HepG2 (cell line): ENCODE measurements around the gene C16orf95. TPM values are rescaled to one million over a fixed set of nuclear protein-coding genes. Genes with fewer than 3 reads are reported as not detected.

Source experiments
- AGO1 ChIP-seq: fragments of 200-400 bp; formaldehyde crosslinking; IDR thresholded peaks from 2 replicates; pipeline ENCODE4 v1.6.1; 2017; ENCODE audit warnings: mild to moderate bottlenecking, low read depth, low read length, moderate library complexity; ENCODE audit not compliant: poor library complexity, severe bottlenecking
- AGO2 ChIP-seq: fragments of 200-400 bp; formaldehyde crosslinking; optimal IDR thresholded peaks from 2 replicates; pipeline ENCODE3; 2017; ENCODE audit warnings: mild to moderate bottlenecking, low read depth, low read length, moderate library complexity
- GABPB1 ChIP-seq: IDR thresholded peaks from 2 replicates; pipeline ENCODE4 v1.6.1; 2016; ENCODE audit warnings: mild to moderate bottlenecking, missing genetic modification reagents, moderate library complexity, missing compliant biosample characterization
- PHF20 ChIP-seq: sonication (generic); formaldehyde crosslinking; IDR thresholded peaks from 2 replicates; pipeline ENCODE4 v1.5.0; 2020; ENCODE audit warnings: mild to moderate bottlenecking, missing genetic modification reagents
- POLR2G ChIP-seq: fragments of 200-400 bp; formaldehyde crosslinking; IDR thresholded peaks from 2 replicates; pipeline ENCODE4 v1.6.1; 2018; ENCODE audit warnings: mild to moderate bottlenecking, low read depth, low read length, moderate library complexity
- ZBTB7A ChIP-seq: sonication (generic); formaldehyde crosslinking; IDR thresholded peaks from 2 replicates; pipeline ENCODE4 v1.8.0; 2022; ENCODE audit warnings: mild to moderate bottlenecking, missing genetic modification reagents
- ZFP36 ChIP-seq: fragments of 150-350 bp; IDR thresholded peaks from 2 replicates; pipeline ENCODE4 v1.6.1; 2018; ENCODE audit warnings: borderline replicate concordance, low read length, low read depth; ENCODE audit not compliant: partially characterized antibody
- ZKSCAN1 ChIP-seq: fragments of 150-350 bp; IDR thresholded peaks from 2 replicates; pipeline ENCODE4 v1.6.1; 2014; ENCODE audit warnings: low read length
- ZNF484 ChIP-seq: sonication (generic); formaldehyde crosslinking; IDR thresholded peaks from 2 replicates; pipeline ENCODE4 v1.5.1; 2020; ENCODE audit warnings: mild to moderate bottlenecking, low read depth, missing genetic modification reagents, borderline replicate concordance
- polyA plus RNA-seq, 8 experiments: library from polyadenylated mRNA; depleted of rRNA in 3 of 8; stranded (reverse) in 7 of 8; unstranded in 1 of 8; fragments of >200 nt; fragmentation: Illumina TruSeq in 4 of 8; extraction: Trizol in 4 of 8; gene quantifications; 2 replicates each; pipeline versions ENCODE4 v1.2.1 to v1.2.3, GENCODE V29; 2011 to 2016; ENCODE audit warnings: low read depth in 4 of 8, missing spikeins in 1 of 8, mixed read lengths in 1 of 8; ENCODE audit not compliant: insufficient read depth in 1 of 8
- total RNA-seq, 5 experiments: library from RNA; depleted of rRNA; stranded (reverse); fragments of >200 nt; fragmentation: Illumina TruSeq; extraction: Trizol; gene quantifications; 2 replicates each; pipeline ENCODE4 v1.2.3, GENCODE V29; 2016; ENCODE audit warnings: low read depth in 1 of 5
- TF ChIP-seq, protein P1 (sequence below): sonication (generic); formaldehyde crosslinking; IDR thresholded peaks from 2 replicates; pipeline ENCODE4 v1.5.1; 2020; ENCODE audit warnings: mild to moderate bottlenecking, missing genetic modification reagents, moderate library complexity
- TF ChIP-seq, protein P2 (sequence below): IDR thresholded peaks from 2 replicates; pipeline ENCODE4 v1.6.1; 2016; ENCODE audit warnings: missing biosample characterization, missing genetic modification reagents, low read depth
- TF ChIP-seq, protein P3 (sequence below): sonication (generic); formaldehyde crosslinking; IDR thresholded peaks from 2 replicates; pipeline ENCODE4 v1.5.0; 2020; ENCODE audit warnings: missing genetic modification reagents
- TF ChIP-seq, protein P4 (sequence below): sonication (generic); formaldehyde crosslinking; IDR thresholded peaks from 2 replicates; pipeline ENCODE4 v1.8.0; 2022; ENCODE audit warnings: mild to moderate bottlenecking, missing genetic modification reagents, moderate library complexity

The C16orf95 gene
- total and polyA plus RNA-seq, 2 of the 13 experiments (the other 11 are each of a cell fraction or from before 2014, with no cell fraction given) = 2.8 to 8.6 TPM

DNA sequence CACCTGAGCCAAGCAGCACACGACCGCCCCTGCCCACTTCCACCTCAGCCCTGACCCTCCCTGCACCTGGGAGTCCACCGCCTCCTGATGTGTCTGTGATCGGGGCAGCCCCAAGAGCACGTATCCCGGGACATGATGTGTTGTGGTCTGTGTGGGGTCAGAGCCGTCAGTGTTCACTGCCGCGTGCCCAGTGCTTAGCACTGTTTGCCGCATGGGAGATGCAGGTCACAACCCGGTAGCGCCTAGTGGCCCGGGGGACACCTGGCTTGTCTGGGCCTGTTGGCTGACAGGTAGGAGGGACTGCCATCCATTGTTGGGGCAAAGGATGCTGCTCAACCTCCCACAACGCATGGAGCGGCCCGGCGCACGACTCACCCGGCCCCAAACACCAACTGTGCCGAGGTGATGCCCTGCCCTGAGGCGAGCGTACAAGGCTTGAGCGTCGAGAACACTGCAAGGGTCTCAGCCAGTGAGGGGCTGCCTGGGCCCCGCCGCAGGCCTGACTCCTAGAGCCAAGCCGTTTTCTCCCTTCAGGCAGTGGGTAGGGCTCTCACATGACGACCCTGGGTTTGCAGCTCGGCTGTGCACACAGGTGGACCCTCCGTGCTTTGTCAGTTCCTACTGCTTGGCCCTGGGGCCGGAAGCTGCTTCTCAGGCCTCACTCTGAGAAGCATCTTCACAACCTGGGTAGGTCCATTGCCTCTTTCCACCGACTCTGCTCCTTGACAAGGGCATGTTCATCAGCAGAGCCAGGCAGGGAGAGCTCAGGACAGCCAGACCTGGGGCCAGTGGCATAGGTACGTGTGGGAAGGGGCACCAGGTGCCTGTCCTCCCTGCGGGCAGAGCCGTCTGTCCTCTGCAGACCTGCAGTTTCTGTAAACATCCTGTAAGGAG is 5.9 kb upstream of the C16orf95 start (continued):
- TF ChIP-seq, protein P1, sequence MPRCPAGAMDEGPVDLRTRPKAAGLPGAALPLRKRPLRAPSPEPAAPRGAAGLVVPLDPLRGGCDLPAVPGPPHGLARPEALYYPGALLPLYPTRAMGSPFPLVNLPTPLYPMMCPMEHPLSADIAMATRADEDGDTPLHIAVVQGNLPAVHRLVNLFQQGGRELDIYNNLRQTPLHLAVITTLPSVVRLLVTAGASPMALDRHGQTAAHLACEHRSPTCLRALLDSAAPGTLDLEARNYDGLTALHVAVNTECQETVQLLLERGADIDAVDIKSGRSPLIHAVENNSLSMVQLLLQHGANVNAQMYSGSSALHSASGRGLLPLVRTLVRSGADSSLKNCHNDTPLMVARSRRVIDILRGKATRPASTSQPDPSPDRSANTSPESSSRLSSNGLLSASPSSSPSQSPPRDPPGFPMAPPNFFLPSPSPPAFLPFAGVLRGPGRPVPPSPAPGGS (CRISPR knock-in tag) = no peak
- TF ChIP-seq GABPB1 (CRISPR knock-in tag) = peak; percentile 8; the same call in 1 of the 2 replicates
- TF ChIP-seq PHF20 (CRISPR knock-in tag) = 0 out of 2 replicates have a peak, but pooled peaks have one; percentile 19
- 0 out of 2 replicates have a peak, but pooled peaks have one; percentile 16 for TF ChIP-seq ZBTB7A (CRISPR knock-in tag)
- TF ChIP-seq, protein P2, sequence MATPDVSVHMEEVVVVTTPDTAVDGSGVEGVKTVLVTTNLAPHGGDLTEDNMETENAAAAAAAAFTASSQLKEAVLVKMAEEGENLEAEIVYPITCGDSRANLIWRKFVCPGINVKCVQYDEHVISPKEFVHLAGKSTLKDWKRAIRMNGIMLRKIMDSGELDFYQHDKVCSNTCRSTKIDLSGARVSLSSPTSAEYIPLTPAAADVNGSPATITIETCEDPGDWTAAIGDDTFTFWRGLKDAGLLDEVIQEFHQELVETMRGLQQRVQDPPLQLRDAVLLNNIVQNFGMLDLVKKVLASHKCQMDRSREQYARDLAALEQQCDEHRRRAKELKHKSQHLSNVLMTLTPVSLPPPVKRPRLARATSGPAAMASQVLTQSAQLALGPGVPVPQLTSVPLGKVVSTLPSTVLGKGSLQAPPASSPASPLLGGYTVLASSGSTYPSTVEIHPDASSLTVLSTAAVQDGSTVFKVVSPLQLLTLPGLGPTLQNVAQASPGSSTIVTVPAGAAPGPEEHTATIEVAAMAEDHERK (CRISPR knock-in tag) = no peak
- peak; percentile 99 for TF ChIP-seq AGO2
- 0 out of 2 replicates have a peak, but pooled peaks have one; percentile 12 for TF ChIP-seq POLR2G
- peak; percentile 50 for TF ChIP-seq AGO1
- TF ChIP-seq, protein P3, sequence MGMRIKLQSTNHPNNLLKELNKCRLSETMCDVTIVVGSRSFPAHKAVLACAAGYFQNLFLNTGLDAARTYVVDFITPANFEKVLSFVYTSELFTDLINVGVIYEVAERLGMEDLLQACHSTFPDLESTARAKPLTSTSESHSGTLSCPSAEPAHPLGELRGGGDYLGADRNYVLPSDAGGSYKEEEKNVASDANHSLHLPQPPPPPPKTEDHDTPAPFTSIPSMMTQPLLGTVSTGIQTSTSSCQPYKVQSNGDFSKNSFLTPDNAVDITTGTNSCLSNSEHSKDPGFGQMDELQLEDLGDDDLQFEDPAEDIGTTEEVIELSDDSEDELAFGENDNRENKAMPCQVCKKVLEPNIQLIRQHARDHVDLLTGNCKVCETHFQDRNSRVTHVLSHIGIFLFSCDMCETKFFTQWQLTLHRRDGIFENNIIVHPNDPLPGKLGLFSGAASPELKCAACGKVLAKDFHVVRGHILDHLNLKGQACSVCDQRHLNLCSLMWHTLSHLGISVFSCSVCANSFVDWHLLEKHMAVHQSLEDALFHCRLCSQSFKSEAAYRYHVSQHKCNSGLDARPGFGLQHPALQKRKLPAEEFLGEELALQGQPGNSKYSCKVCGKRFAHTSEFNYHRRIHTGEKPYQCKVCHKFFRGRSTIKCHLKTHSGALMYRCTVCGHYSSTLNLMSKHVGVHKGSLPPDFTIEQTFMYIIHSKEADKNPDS (CRISPR knock-in tag) = no peak
- TF ChIP-seq ZFP36 = no peak
- no peak for TF ChIP-seq ZKSCAN1
- no peak for TF ChIP-seq ZNF484
- TF ChIP-seq, protein P4, sequence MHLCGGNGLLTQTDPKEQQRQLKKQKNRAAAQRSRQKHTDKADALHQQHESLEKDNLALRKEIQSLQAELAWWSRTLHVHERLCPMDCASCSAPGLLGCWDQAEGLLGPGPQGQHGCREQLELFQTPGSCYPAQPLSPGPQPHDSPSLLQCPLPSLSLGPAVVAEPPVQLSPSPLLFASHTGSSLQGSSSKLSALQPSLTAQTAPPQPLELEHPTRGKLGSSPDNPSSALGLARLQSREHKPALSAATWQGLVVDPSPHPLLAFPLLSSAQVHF = no peak
